Right lung (tissue), 5 donors: ENCODE measurements around the gene MYL5. TPM values are rescaled to one million over a fixed set of nuclear protein-coding genes. Genes with fewer than 3 reads are reported as not detected.
"Not testable (repeated sequence)": the region's sequence is repeated elsewhere in the genome, so short reads cannot be mapped to it uniquely, and the experiment has no call there.

Experiments used
- DNase-seq, 2 donors: peaks; one replicate each; pipeline ENCODE4 v3.0.0-alpha.2; 2013
- polyA plus RNA-seq, 5 donors: library from polyadenylated mRNA; unstranded; fragments of 120-200 nt; gene quantifications; one replicate each; pipeline versions ENCODE4 v1.2.1 to v1.2.3, GENCODE V29; 2013; ENCODE audit warnings: inconsistent platforms in 1 of 5, low replicate concordance in 1 of 5; ENCODE audit not compliant: insufficient read length in 5 of 5, insufficient read depth in 1 of 5

MYL5 gene
- polyA plus RNA-seq, 5 donors = 16.7 to 56.3 (median 17.4) TPM

GRCh38 chr4:656436-657337 is 17.7 kb upstream of the MYL5 start:
- no peak for DNase-seq

DNA sequence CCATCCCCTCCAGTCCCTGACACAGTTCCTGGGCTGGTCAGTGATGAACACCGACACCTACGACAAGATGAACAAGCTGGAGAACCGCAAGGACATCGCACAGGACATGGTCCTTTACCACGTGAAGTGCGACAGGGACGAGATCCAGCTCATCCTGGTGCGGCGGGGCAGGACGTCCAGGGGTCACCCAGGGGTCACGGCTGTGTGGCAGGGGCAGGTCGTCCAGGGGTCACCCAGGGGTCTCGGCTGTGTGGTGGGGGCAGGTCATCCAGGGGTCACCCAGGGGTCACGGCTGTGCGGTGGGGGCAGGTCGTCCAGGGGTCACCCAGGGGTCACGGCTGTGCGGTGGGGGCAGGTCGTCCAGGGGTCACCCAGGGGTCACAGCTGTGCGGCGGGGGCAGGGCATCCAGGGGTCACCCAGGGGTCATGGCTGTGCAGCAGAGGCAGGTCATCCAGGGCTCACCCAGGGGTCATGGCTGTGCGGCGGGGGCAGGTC is 17.0 kb upstream of the MYL5 start:
- no peak for DNase-seq

DNA sequence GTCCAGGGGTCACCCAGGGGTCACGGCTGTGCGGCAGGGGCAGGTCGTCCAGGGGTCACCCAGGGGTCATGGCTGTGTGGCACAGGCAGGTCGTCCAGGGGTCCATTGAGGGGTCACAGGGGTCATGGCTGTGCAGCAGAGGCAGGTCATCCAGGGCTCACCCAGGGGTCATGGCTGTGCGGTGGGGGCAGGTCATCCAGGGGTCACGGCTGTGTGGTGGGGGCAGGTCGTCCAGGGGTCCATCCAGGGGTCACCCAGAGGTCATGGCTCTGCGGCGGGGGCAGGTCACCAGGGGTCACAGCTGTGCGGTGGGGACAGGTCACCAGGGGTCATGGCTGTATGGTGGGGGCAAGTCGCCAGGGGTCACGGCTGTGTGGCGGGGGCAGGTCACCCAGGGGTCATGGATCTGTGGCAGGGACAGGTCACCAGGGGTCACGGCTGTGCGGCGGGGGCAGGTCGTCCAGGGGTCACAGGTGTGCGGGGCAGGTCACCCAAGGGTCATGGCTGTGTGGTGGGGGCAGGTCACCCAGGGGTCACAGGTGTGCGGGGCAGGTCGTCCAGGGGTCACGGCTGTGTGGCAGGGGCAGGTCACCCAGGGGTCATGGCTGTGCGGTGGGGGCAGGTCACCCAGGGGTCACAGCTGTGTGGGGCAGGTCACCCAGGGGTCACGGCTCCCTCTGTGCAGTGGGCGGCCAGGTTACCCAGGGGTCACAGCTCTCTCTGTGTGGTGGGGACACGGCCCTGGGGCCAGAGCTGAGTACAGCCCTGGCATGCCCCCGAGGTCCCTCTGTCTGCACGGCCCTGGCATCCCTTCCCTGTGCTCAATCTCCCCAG is 16.3 kb upstream of the MYL5 start:
- no peak for DNase-seq

- DNase-seq = no peak
Observed at GRCh38 chr4:658681-659667, 15.4 kb upstream of the MYL5 start.

DNA sequence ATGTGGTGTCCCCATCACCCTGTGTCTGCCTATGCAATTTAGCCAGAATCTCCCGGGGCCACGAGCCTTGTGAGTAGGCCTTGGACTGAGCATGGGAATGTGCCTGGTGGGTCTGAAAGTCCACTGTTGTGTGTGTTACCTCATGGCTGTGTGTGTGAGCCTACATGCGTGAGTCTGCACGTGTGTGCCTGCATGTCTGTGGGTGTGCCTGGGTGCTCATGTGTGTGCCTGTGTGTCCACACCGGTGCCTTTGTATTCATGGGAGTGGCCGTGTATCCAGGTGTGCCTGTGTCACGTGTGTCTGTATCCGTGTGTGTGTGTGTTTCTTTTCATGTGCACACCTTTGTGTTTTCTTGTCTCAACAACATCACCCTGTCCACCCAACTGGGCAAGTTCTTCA is 14.5 kb upstream of the MYL5 start:
- DNase-seq = no peak

GRCh38 chr4:660401-660800 is 13.9 kb upstream of the MYL5 start:
- no peak for DNase-seq

DNA sequence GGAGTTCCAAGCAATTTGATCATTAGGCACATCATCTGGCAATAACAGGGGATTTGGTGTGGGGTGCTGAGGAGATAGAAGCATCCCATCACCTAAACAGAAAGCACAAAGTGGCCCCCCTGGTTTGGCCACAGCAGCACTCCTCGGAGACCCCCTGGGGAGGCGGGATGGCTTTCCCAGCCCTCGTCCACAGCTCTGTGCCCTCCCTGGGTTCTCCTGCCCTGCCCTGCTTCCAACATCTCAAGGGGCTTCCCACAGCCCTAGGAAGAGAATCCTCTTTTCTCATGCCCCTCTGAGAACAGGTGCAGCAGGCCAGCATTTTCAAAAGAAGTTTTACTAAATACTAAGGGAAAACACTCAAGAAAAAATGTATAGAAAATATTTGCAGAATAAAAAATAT is 13.1 kb upstream of the MYL5 start:
- no peak for DNase-seq

DNA sequence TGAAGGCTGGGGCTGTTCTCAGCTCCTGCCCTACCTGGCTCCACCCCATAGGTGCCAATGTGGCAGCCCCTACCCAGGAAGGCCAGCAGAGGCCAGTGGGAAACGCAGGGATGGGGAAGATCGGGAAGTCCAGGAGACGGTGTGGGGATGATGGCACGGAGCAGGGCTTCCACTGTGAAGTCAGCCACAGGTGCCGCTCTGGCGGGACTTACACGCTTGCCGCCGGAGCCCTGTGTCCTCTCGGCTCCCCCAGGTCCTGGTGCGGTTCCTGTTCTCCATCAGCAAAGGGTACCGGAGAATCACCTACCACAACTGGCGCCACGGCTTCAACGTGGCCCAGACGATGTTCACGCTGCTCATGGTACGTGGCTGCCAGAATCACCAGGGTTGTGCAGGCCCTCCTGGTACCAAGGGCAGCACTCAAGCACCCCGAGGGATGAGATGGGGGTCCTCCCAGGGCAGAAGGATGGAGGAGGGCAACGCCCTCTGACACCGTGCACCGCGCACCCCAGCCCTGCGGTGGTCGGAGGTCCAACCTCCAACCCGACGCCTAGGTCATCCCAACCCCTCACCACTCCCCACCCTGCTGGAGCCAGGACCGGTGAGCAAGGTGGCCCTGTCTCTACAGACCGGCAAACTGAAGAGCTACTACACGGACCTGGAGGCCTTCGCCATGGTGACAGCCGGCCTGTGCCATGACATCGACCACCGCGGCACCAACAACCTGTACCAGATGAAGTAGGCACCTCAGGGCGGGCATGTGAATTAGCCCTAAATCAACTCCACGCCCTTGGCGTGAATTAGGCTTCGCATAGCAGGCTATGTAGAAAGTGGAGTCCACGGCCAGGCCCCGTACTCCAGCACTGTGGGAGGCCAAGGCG is 12.2 kb upstream of the MYL5 start:
- DNase-seq = no peak

- no peak for DNase-seq
Observed at GRCh38 chr4:663046-663437, 11.3 kb upstream of the MYL5 start.

DNA sequence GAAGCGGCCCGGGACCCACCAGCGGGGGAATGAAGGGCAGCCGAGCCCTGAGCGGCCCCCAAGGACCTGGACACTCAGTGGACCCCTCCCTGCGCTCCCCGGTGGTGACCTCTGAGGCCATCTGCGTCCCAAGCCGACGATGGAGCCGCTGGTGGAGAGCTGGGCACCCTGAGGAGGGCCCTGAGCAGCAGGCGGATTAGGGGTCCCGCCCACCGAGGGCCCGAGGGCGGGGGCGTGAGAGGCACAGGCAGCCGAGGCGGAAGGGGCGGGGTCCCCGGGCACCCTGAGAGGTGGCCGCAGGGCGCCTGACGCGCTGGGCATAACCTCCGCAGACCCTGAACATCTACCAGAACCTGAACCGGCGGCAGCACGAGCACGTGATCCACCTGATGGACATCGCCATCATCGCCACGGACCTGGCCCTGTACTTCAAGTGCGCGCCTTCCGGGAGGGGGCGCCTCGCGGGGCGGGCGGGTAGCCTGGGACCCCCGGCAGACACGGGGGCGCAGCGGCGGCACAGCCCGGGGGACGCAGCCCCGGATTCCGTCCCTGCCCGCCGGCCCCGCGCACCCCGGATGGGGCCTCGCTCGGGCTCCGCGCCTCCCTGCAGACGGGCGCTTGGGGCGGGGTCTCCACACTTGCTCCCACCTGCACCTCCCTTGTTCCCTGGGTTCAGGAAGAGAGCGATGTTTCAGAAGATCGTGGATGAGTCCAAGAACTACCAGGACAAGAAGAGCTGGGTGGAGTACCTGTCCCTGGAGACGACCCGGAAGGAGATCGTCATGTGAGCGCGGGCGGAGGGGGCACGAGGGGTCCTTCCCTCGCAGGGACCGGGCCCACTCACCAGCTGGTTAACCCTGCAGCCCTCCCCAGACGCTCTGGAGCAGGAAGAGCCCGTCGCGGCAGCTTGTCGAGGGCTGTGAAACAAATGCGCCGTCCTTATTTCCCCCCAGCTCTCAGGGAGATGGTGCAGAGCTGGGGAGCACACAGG is 10.6 kb upstream of the MYL5 start:
- peak in 1 of 2 donors; percentile 55 for DNase-seq

- no peak for DNase-seq
Observed at GRCh38 chr4:664713-665231, 9.6 kb upstream of the MYL5 start.

- no peak for DNase-seq
Observed at GRCh38 chr4:665381-665750, 9.0 kb upstream of the MYL5 start.

DNA sequence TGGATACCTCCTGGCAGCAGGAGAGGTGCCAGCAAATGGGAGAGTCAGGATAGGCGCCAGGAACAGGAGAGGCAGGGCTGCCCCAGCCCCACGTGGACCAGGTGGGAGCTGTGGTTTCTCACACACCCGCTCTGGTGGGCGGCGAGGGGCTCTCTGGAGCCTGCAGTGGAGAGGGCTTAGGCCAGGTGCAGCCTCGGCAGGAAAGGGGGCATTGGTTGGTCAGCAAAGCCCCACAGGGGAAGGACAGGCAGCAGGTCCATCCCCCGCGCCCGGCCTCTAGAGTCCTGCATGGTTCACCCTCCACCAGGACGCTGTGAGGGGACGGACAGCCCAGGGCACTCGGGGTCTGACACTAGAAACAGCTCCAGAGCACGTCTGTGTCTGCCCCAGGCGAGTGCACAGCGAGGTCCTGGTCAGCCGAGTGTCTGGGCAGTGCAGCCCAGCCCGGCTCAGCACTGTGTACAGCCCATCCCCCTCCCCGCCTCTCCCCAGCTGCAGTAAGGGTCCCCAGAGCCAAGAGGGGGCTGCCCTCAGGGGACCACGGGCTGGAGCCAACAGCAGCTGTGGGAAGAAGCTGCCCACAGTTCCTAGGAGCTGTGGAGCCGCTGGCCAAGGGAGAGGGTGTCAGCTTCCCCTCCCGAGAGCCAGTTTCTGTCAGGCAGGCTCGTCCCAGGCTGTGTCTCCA is 8.4 kb upstream of the MYL5 start:
- no peak for DNase-seq

DNA sequence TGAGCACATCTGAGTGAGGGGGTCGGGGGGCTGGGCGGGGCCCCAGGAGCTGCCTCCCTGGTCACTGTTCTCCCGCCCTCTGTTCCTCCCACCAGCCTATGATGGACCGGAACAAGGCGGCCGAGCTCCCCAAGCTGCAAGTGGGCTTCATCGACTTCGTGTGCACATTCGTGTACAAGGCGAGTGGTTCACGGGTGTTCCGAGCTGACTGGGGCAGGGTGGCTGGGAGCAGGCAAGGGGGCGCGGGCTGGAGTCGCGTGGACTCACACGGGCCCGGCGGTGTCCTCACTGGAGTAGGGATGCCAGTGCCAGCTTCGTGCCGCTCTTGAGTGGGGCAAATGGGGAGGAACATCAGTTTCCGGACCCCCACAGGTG is 7.9 kb upstream of the MYL5 start:
- no peak for DNase-seq

DNA sequence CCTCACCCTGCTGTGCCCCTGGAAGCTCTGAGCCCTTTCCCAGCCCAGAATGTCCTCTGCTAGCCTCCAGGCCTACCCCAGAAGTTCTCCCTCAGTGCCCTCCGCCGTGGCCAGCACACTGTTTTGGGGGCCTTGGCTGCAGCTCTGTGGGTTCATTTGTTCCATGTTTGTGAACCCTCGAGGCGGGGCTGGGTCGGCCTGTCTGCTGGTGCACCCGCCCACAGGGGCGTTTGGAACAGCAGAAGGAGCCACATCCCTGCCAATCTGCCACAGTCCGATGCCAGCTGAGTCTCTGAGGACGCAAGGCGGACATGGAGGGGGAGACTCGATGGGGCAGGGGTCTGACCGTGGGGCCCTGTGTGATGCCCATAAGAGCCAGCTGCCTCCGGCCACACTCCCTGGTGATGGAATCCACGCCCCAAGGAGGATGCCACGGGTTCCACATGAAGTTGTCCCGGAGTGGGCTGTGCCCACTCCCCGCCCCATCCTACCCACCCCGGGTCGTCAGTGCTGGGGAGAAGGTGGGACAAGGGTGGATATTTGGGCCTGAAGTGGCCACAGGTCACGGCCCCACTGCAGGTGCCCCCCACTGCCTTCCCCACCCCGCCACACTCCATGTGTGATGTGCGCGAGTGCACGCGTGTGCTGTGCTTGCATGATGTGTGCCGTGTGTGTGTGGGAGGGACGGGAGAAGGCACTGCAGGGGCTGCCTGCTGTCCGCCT is 7.4 kb upstream of the MYL5 start:
- no peak for DNase-seq

DNA sequence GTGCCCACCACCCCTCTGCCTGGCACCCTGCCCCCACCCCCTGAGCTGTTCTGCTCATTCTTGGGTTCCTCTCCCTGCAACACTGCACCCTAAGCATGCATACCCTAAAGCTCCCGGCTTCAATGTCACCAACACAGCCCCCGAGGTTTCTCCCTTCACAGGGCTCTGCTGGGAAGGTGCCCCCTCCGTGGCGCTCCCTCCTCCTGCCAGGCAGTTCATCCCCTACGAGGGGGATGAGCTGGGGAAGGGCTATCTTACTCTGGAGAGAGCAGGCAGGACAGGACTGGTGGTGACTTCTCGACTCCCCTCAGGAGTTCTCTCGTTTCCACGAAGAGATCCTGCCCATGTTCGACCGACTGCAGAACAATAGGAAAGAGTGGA is 6.8 kb upstream of the MYL5 start:
- no peak for DNase-seq

DNA sequence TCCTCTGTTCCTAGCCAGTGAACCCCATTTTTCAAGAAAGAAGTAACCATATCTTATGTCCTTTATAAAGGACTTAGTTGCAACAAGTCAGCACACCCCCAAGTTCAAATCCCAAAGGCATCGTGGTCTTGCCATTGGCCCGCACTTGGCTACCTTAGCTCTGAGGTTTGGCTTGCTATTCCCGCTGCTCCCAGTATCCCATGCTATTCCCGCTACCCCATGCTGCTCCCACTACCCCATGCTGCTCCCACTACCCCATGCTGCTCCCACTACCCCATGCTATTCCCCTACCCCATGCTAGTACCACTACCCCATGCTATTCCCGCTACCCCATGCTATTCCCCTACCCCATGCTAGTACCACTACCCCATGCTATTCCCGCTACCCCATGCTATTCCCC is 6.1 kb upstream of the MYL5 start:
- DNase-seq = not testable (repeated sequence)
